SK-N-MC (cell line): Measurements from ENCODE around the gene ASB2.

Experiments
- EZH2 ChIP-seq: fragments of 200-600 bp; sonication (generic); IDR thresholded peaks from one replicate; pipeline ENCODE4 v1.6.1; 2017; ENCODE audit warnings: antibody characterized with exemption
- FOXP2 ChIP-seq: optimal IDR thresholded peaks from 2 replicates; pipeline ENCODE3; 2011; ENCODE audit warnings: mild to moderate bottlenecking, moderate library complexity; ENCODE audit not compliant: insufficient read depth; ENCODE audit errors: extremely low read length, control extremely low read depth
- POLR2AphosphoS5 ChIP-seq: IDR thresholded peaks from 2 replicates; pipeline ENCODE4 v1.6.1; 2012; ENCODE audit warnings: mild to moderate bottlenecking, low read depth, low read length, borderline replicate concordance

DNA sequence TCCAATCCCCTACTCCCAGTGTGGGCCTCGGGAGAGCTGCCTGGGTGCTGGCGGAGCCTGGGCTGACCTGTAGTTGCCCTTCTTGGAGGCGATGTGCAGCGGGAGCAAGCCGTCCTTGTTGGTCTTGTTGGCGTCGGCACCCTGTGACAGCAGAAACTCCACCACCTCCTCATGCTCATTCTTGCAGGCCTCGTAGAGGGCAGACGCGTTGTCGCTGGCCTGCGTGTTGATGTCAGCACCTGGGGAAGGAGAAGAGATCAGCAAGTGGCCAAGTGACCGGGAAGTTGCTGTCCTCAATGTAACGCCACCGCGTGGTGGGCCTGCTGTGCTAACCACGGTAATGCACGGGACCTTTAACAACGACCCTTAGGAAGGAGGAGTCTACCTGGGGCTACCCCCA, 29.1 kb downstream of the ASB2 start:
- TF ChIP-seq POLR2AphosphoS5 (no peak), EZH2 (no peak), FOXP2 (no peak)
